DND-41 (cell line): ENCODE results near the gene OBSCN.

Experiments
- ATAC-seq: fragments of 200-7000 bp; cut with Tn5 transposase; 3 replicates; pipeline ENCODE4 v1.9.1; 2021; ENCODE audit warnings: low read depth; ENCODE audit not compliant: insufficient read depth
- DNase-seq: peaks from one replicate; pipeline ENCODE4 v3.0.0-alpha.2; 2020
- H2AFZ ChIP-seq: 2 replicates; pipeline ENCODE4 v1.6.0; 2012; ENCODE audit warnings: low read depth, low read length
- H3K27ac ChIP-seq: 2 replicates; pipeline ENCODE4 v1.5.1; 2012; ENCODE audit warnings: low read length, inconsistent platforms
- H3K27me3 ChIP-seq: fragments of 200-600 bp; sonication (generic); 2 replicates; pipeline ENCODE4 v1.6.0; 2012; ENCODE audit warnings: low read length, mild to moderate bottlenecking, inconsistent platforms; ENCODE audit not compliant: insufficient read depth, poor library complexity
- H3K36me3 ChIP-seq: 2 replicates; pipeline ENCODE4 v1.5.1; 2012; ENCODE audit warnings: low read length, inconsistent platforms; ENCODE audit not compliant: insufficient read depth
- H3K4me1 ChIP-seq: 2 replicates; pipeline ENCODE4 v1.5.1; 2012; ENCODE audit warnings: mild to moderate bottlenecking, low read length; ENCODE audit not compliant: insufficient read depth
- H3K4me2 ChIP-seq: 2 replicates; pipeline ENCODE4 v1.6.0; 2012; ENCODE audit warnings: mild to moderate bottlenecking, moderate library complexity, low read length, inconsistent platforms; ENCODE audit not compliant: insufficient read depth
- H3K4me3 ChIP-seq, 2 experiments: fragments of 200-600 bp in 1 of 2; shearing (Covaris generic) in 1 of 2; 2 replicates each; pipeline ENCODE4 v1.5.1; 2012 to 2016; ENCODE audit warnings: inconsistent platforms in 2 of 2, low read length in 2 of 2, mild to moderate bottlenecking in 2 of 2, low read depth in 1 of 2, moderate library complexity in 1 of 2
- H3K79me2 ChIP-seq: 2 replicates; pipeline ENCODE4 v1.6.0; 2012; ENCODE audit warnings: low read length, inconsistent platforms; ENCODE audit not compliant: insufficient read depth
- H3K9ac ChIP-seq: 2 replicates; pipeline ENCODE4 v1.6.0; 2012; ENCODE audit warnings: low read depth, mild to moderate bottlenecking, inconsistent platforms, low read length, moderate library complexity
- H3K9me3 ChIP-seq: 2 replicates; pipeline ENCODE4 v1.5.1; 2012; ENCODE audit warnings: low read length, moderate library complexity, mild to moderate bottlenecking, inconsistent platforms; ENCODE audit not compliant: insufficient read depth, severe bottlenecking
- H4K20me1 ChIP-seq: 2 replicates; pipeline ENCODE4 v1.6.0; 2012; ENCODE audit warnings: low read length; ENCODE audit not compliant: insufficient read depth
- CTCF ChIP-seq: IDR thresholded peaks from 2 replicates; pipeline ENCODE4 v1.5.1; 2012; ENCODE audit warnings: borderline replicate concordance, low read length, moderate library complexity, mild to moderate bottlenecking; ENCODE audit not compliant: poor library complexity, severe bottlenecking; ENCODE audit errors: extremely low read depth
- EZH2 ChIP-seq: IDR thresholded peaks from 3 replicates; pipeline ENCODE4 v1.6.1; 2012; ENCODE audit warnings: borderline replicate concordance, low read depth, mild to moderate bottlenecking, moderate library complexity, low read length, inconsistent platforms; ENCODE audit not compliant: severe bottlenecking

Gene OBSCN

GRCh38 chr1:228329887-228330286 is 122.0 kb downstream of the OBSCN start:
- H3K9me3 ChIP-seq, result peaks cover 2% of the 10 kb centered on the region
- H3K27me3 ChIP-seq, result no peaks in the 10 kb centered on the region
- H3K36me3 ChIP-seq, result peaks cover 20% of the 10 kb centered on the region
- H3K4me3 ChIP-seq, result no peak overlapping the region
- H4K20me1 ChIP-seq, result no peaks in the 10 kb centered on the region
- no peak for ATAC-seq
- H2AFZ ChIP-seq, result no peak overlapping the region
- H3K9ac ChIP-seq, result no peak overlapping the region
- no peak overlapping the region for H3K27ac ChIP-seq
- TF ChIP-seq EZH2 (no peak), CTCF (no peak)
- no peaks in the 10 kb centered on the region for H3K4me1 ChIP-seq
- DNase-seq, result no peak
- H3K4me2 ChIP-seq, result no peak overlapping the region
- no peaks in the 10 kb centered on the region for H3K79me2 ChIP-seq

GRCh38 chr1:228332797-228333738 is 125.2 kb downstream of the OBSCN start:
- no peaks in the 10 kb centered on the region for H3K9me3 ChIP-seq
- no peaks in the 10 kb centered on the region for H3K27me3 ChIP-seq
- ATAC-seq (no peak), DNase-seq (no peak)
- H3K4me1 ChIP-seq, result no peaks in the 10 kb centered on the region
- H3K79me2 ChIP-seq, result no peaks in the 10 kb centered on the region
- no peak overlapping the region for H3K4me2 ChIP-seq
- H4K20me1 ChIP-seq, result no peaks in the 10 kb centered on the region
- no peak overlapping the region for H2AFZ ChIP-seq
- no peak overlapping the region for H3K27ac ChIP-seq
- no peak overlapping the region for H3K9ac ChIP-seq
- H3K4me3 ChIP-seq, result no peak overlapping the region
- TF ChIP-seq EZH2 (no peak), CTCF (no peak)
- H3K36me3 ChIP-seq, result peaks cover 31% of the 10 kb centered on the region

- Histone ChIP-seq H3K4me3 (no peak overlapping the region), H4K20me1 (no peaks in the 10 kb centered on the region), H3K36me3 (peaks cover 37% of the 10 kb centered on the region), H3K9me3 (no peaks in the 10 kb centered on the region), H3K27me3 (no peaks in the 10 kb centered on the region), H3K27ac (no peak overlapping the region), H3K4me1 (no peaks in the 10 kb centered on the region), H2AFZ (no peak overlapping the region), H3K4me2 (no peak overlapping the region), H3K9ac (no peak overlapping the region), H3K79me2 (no peaks in the 10 kb centered on the region)
- ATAC-seq (no peak), DNase-seq (no peak)
- no peak for TF ChIP-seq EZH2
- TF ChIP-seq CTCF, result no peak
These were observed 125.9 kb downstream of the OBSCN start for GRCh38 chr1:228333739-228334115.
